Adrenal gland (tissue), 12 donors: Measurements from ENCODE around the gene DCAF17. TPM values are rescaled to one million over a fixed set of nuclear protein-coding genes. Genes with fewer than 3 reads are reported as not detected.

Experiments used
- DNase-seq, 7 donors: peaks; one replicate each; pipeline ENCODE4 v3.0.0-alpha.2; 2019 to 2020
- H3K27ac ChIP-seq, 5 donors: fragments of 200-600 bp; sonication (generic) in 4 of 5; 1 replicate in 3 of 5; 2 replicates in 2 of 5; pipeline versions ENCODE4 v1.5.1 to v1.8.0; 2016 to 2020; ENCODE audit warnings: mild to moderate bottlenecking in 1 of 5
- H3K27me3 ChIP-seq: fragments of 200-600 bp; 2 replicates; pipeline ENCODE4 v1.8.0; 2021
- H3K36me3 ChIP-seq, 2 donors: fragments of 200-600 bp; replicated peaks in 1 of 2; 1 replicate in 1 of 2; 2 replicates in 1 of 2; pipeline versions ENCODE4 v1.5.1 to v1.8.0; 2018 to 2022
- H3K4me1 ChIP-seq, 2 donors: fragments of 200-600 bp; replicated peaks in 1 of 2; 1 replicate in 1 of 2; 2 replicates in 1 of 2; pipeline versions ENCODE4 v1.5.1 to v1.8.0; 2018 to 2021
- H3K4me3 ChIP-seq, 4 donors: fragments of 200-600 bp; sonication (generic) in 3 of 4; one replicate each; pipeline ENCODE4 v1.5.1; 2016 to 2018
- H3K9me3 ChIP-seq, 3 donors: fragments of 200-600 bp; sonication (generic) in 1 of 3; replicated peaks in 1 of 3; 1 replicate in 2 of 3; 2 replicates in 1 of 3; pipeline versions ENCODE4 v1.5.1 to v1.8.0; 2016 to 2021
- CTCF ChIP-seq, 6 experiments: fragments of 450-650 bp in 4 of 6; fragments of 200-600 bp in 2 of 6; sonication (generic) in 1 of 6; IDR thresholded peaks; 1 replicate in 5 of 6; 2 replicates in 1 of 6; pipeline versions ENCODE4 v1.5.1 to v1.8.0; 2016 to 2021; ENCODE audit warnings: antibody characterized with exemption in 6 of 6, mild to moderate bottlenecking in 2 of 6, moderate library complexity in 1 of 6
- POLR2A ChIP-seq, 2 donors: fragments of 450-650 bp; IDR thresholded peaks; one replicate each; pipeline ENCODE4 v1.6.1; 2017; ENCODE audit warnings: antibody characterized with exemption in 2 of 2, mild to moderate bottlenecking in 2 of 2, moderate library complexity in 1 of 2
- WGBS, 4 donors: extraction: QIAGEN DNeasy Blood & Tissue Kit in 2 of 4; methylation state at CpG; one replicate each; pipeline versions ENCODE4 v1.1.5 to v1.1.7; 2013 to 2017; 5-methylcytosine and 5-hydroxymethylcytosine counted together
- intact Hi-C, 2 donors: fragments of 100-400 bp; cut with DNase I; formaldehyde crosslinking; loops; one replicate each; pipeline versions ENCODE4 v1.14.1 to v1.15.0; 2022 to 2023
- polyA plus RNA-seq, 3 donors: library from polyadenylated mRNA; stranded (reverse); fragments of 200-250 nt in 2 of 3; fragments of 350-450 nt in 1 of 3; fragmentation: Illumina TruSeq in 1 of 3; extraction: RNeasy Lipid Tissue Mini Kit (QIAGEN cat#74804) in 1 of 3; gene quantifications; one replicate each; pipeline ENCODE4 v1.2.3, GENCODE V29; 2013 to 2014
- total RNA-seq, 9 donors: library from RNA; depleted of rRNA in 4 of 9; stranded (reverse); fragments of >200 nt in 4 of 9; fragments of 120-200 nt in 1 of 9; fragmentation: NEBNext Ultra II Directional in 1 of 9; extraction: Animal tissue kit (Norgen Biotek cat#: 25700) in 1 of 9; gene quantifications; one replicate each; pipeline versions ENCODE4 v1.1.0 to v1.2.4, GENCODE V29; 2013 to 2023
- donor health status: healthy with polysubstance abuse.
- donor health status: Bipolar disorder and iron deficiency.
- donor health status: DM: yes; HTN: yes; CAD: no.
- donor health status: DM: no; HTN: no; CAD: no.
- donor health status: DM: no; HTN: no; CAD: no.
- donor health status: DM: yes; HTN: yes; CAD: no.

The DCAF17 gene
- total and polyA plus RNA-seq, 12 donors, result 2.6 to 21.9 (median 15.9) TPM

GRCh38 chr2:171431677-171432167 lies 2.3 kb upstream of the DCAF17 start:
- WGBS, 4 donors, result 97 to 100% (median 98%) methylated on average over 5 to 9 of the region's 9 CpGs
- no peaks in the 10 kb centered on the region for H3K27me3 ChIP-seq
- TF ChIP-seq POLR2A (IDR thresholded peaks at IDR 0.05) (no peak), CTCF (IDR thresholded peaks at IDR 0.05) (no peak)
- no peaks in the 10 kb centered on the region for H3K9me3 ChIP-seq
- H3K4me1 ChIP-seq, result peaks cover 7 to 14% of the 10 kb centered on the region in 2 donors
- intact Hi-C loops, result loop anchor here (5.0 to 10.0 kb wide), 2 partner anchors 93 to 459 kb away; partner anchors contain the start of gene CYBRD1 (in 2 of the 2)
- H3K4me3 ChIP-seq, result no peak overlapping the region
- H3K27ac ChIP-seq, result no peak overlapping the region
- DNase-seq, result no peak
- no peaks in the 10 kb centered on the region for H3K36me3 ChIP-seq

- Histone ChIP-seq H3K27ac (no peak overlapping the region), H3K4me3 (no peak overlapping the region)
- WGBS, 4 donors, result 74 to 78% (median 77%) methylated on average over 4 of the region's 4 CpGs
Observed at GRCh38 chr2:171432206-171432968, 1.6 kb upstream of the DCAF17 start.

GRCh38 chr2:171432969-171433762 lies 860 bp upstream of the DCAF17 start:
- Histone ChIP-seq H3K4me3 (peak overlapping the region in 2 of 4 donors; percentile 60 to 98), H3K27ac (peak overlapping the region in 4 of 5 donors; percentile 96 to 99 (median 98))
- DNase-seq, result peak; percentile 28 to 60 (median 34)

More at GRCh38 chr2:171432206-171432968, 1.6 kb upstream of the DCAF17 start:
- Histone ChIP-seq H3K27me3 (no peaks in the 10 kb centered on the region), H3K36me3 (no peaks in the 10 kb centered on the region), H3K9me3 (no peaks in the 10 kb centered on the region), H3K4me1 (peaks cover 7 to 14% of the 10 kb centered on the region in 2 donors)
- intact Hi-C loops, result loop anchor here (5.0 to 10.0 kb wide), 2 partner anchors 92 to 460 kb away; partner anchors contain the start of gene CYBRD1 (in 2 of the 2)
- DNase-seq, result no peak
- TF ChIP-seq CTCF (IDR thresholded peaks at IDR 0.05), result no peak
- TF ChIP-seq POLR2A (IDR thresholded peaks at IDR 0.05), result no peak

More at GRCh38 chr2:171432969-171433762, 860 bp upstream of the DCAF17 start:
- intact Hi-C loops, result loop anchor here (5.0 to 10.0 kb wide), 2 partner anchors 92 to 461 kb away; partner anchors contain the start of gene CYBRD1 (in 2 of the 2)
- 19 to 29% (median 20%) methylated on average over 20 of the region's 20 CpGs for WGBS, 4 donors
- TF ChIP-seq CTCF (IDR thresholded peaks at IDR 0.05), result no peak
- TF ChIP-seq POLR2A (IDR thresholded peaks at IDR 0.05), result no peak
- no peaks in the 10 kb centered on the region for H3K9me3 ChIP-seq
- no peaks in the 10 kb centered on the region for H3K27me3 ChIP-seq
- no peaks in the 10 kb centered on the region for H3K36me3 ChIP-seq
- peaks cover 7 to 14% of the 10 kb centered on the region in 2 donors for H3K4me1 ChIP-seq
